PC-3 (cell line): ENCODE results near the gene ITGA8. TPM values are rescaled to one million over a fixed set of nuclear protein-coding genes. Genes with fewer than 3 reads are reported as not detected.

Source experiments
- ATAC-seq: fragments of 200-7000 bp; cut with Tn5 transposase; 2 replicates; pipeline ENCODE4 v1.9.1; 2020; ENCODE audit warnings: mild to moderate bottlenecking, moderate library complexity
- BruUV-seq: library from RNA; stranded (reverse); fragments of 400-500 nt; replicated peaks from 2 replicates; lab custom pipeline; 2021; lab: Mats Ljungman, UMichigan
- CTCF ChIA-PET: fragments of 300-600 bp; sonication (Branson Sonifier 250); formaldehyde crosslinking; loops from one replicate; lab custom pipeline; 2022; ENCODE audit warnings: antibody characterized with exemption; lab: Charles Lee
- POLR2A ChIA-PET: fragments of 300-600 bp; sonication (Branson Sonifier 250); formaldehyde crosslinking; loops from one replicate; lab custom pipeline; 2022; ENCODE audit warnings: antibody characterized with exemption; ENCODE audit not compliant: unreplicated experiment; lab: Charles Lee
- DNase-seq: peaks from one replicate; pipeline ENCODE4 v3.0.0-alpha.2; 2015
- H2AFZ ChIP-seq: fragments of 300-600 bp; sonication (generic); 2 replicates; pipeline ENCODE4 v1.6.0; 2016; ENCODE audit warnings: antibody characterized with exemption, low read length
- H3F3A ChIP-seq: fragments of 300-600 bp; sonication (generic); one replicate; pipeline ENCODE4 v1.6.0; 2017; ENCODE audit warnings: antibody characterized with exemption, low read length, control low read depth, mild to moderate bottlenecking; ENCODE audit not compliant: unreplicated experiment
- H3K27ac ChIP-seq: fragments of 300-600 bp; sonication (generic); 2 replicates; pipeline ENCODE4 v1.5.1; 2016; ENCODE audit warnings: mild to moderate bottlenecking, low read length
- H3K27me3 ChIP-seq: fragments of 300-600 bp; sonication (generic); 2 replicates; pipeline ENCODE4 v1.6.1; 2016; ENCODE audit warnings: low read length, mixed read lengths
- H3K36me3 ChIP-seq: fragments of 300-600 bp; sonication (generic); 2 replicates; pipeline ENCODE4 v1.6.1; 2016; ENCODE audit warnings: low read depth, mixed run types, low read length, mixed read lengths
- H3K4me1 ChIP-seq: fragments of 300-600 bp; sonication (generic); 2 replicates; pipeline ENCODE4 v1.5.1; 2016; ENCODE audit warnings: low read length; ENCODE audit not compliant: insufficient read depth
- H3K4me2 ChIP-seq: fragments of 300-600 bp; sonication (generic); 2 replicates; pipeline ENCODE4 v1.6.0; 2016; ENCODE audit warnings: low read length
- H3K4me3 ChIP-seq: fragments of 300-600 bp; sonication (generic); 2 replicates; pipeline ENCODE4 v1.5.1; 2016; ENCODE audit warnings: mild to moderate bottlenecking, low read length, mixed read lengths
- H3K79me2 ChIP-seq: fragments of 300-600 bp; sonication (generic); 2 replicates; pipeline ENCODE4 v1.6.1; 2017; ENCODE audit warnings: low read length, mixed read lengths
- H3K9ac ChIP-seq: fragments of 300-600 bp; sonication (generic); 2 replicates; pipeline ENCODE4 v1.6.0; 2016; ENCODE audit warnings: mild to moderate bottlenecking, low read length
- H3K9me2 ChIP-seq: fragments of 300-600 bp; sonication (generic); replicated peaks from 2 replicates; pipeline ENCODE4 v1.6.1; 2016; ENCODE audit warnings: mixed run types, low read length, mixed read lengths
- H3K9me3 ChIP-seq: fragments of 300-600 bp; sonication (generic); 2 replicates; pipeline ENCODE4 v1.6.1; 2016; ENCODE audit warnings: low read length, mixed read lengths
- H4K20me1 ChIP-seq: fragments of 300-600 bp; sonication (generic); 2 replicates; pipeline ENCODE4 v1.6.1; 2016; ENCODE audit warnings: low read length, mixed read lengths
- CTCF ChIP-seq: fragments of 300-600 bp; sonication (generic); conservative IDR thresholded peaks from 2 replicates; pipeline ENCODE4 v1.5.1; 2017; ENCODE audit warnings: antibody characterized with exemption, low read depth, mild to moderate bottlenecking, low read length
- EZH2 ChIP-seq: fragments of 300-600 bp; sonication (generic); IDR thresholded peaks from one replicate; pipeline ENCODE4 v1.6.1; 2017; ENCODE audit warnings: antibody characterized with exemption, mild to moderate bottlenecking, low read length; ENCODE audit not compliant: unreplicated experiment
- EZH2phosphoT487 ChIP-seq: fragments of 300-600 bp; sonication (generic); IDR thresholded peaks from 2 replicates; pipeline ENCODE4 v1.6.1; 2018; ENCODE audit warnings: mild to moderate bottlenecking, antibody characterized with exemption, low read length, borderline replicate concordance
- intact Hi-C: fragments of 100-400 bp; cut with micrococcal nuclease; formaldehyde crosslinking; loops from 2 replicates; pipeline ENCODE4 v1.9.0; 2023
- total RNA-seq: library from RNA; depleted of rRNA; stranded (reverse); fragments of >200 nt; gene quantifications from 2 replicates; pipeline ENCODE4 v1.2.3, GENCODE V29; 2014

Gene ITGA8
- total RNA-seq, 1 experiment from 2014 or later, result not detected

- intact Hi-C loops, result loop anchor here (5.0 kb wide), 1 partner anchor 103 kb away; no protein-coding TSS in a partner anchor
- CTCF ChIA-PET, result no interaction called here
- no peak for DNase-seq
Measured at GRCh38 chr10:15719049-15719898, 448 bp downstream of the ITGA8 start.

GRCh38 chr10:15718694-15719048 lies 1.1 kb downstream of the ITGA8 start:
- no peaks in the 10 kb centered on the region for H3F3A ChIP-seq
- no peaks in the 10 kb centered on the region for H3K9me3 ChIP-seq
- H3K9me2 ChIP-seq, result no peaks in the 10 kb centered on the region
- no peak overlapping the region for H3K4me2 ChIP-seq
- ChIA-PET POLR2A (no interaction called here), CTCF (no interaction called here)
- no peak overlapping the region for H2AFZ ChIP-seq
- TF ChIP-seq CTCF (no peak), EZH2phosphoT487 (no peak), EZH2 (no peak)
- H3K27ac ChIP-seq, result no peak overlapping the region
- H3K4me3 ChIP-seq, result no peak overlapping the region
- no peaks in the 10 kb centered on the region for H4K20me1 ChIP-seq
- no TSS peak for BruUV-seq
- peaks cover 24% of the 10 kb centered on the region for H3K27me3 ChIP-seq
- no peaks in the 10 kb centered on the region for H3K36me3 ChIP-seq
- DNase-seq (no peak), ATAC-seq (no peak)
- intact Hi-C loops, result loop anchor here (5.0 kb wide), 1 partner anchor 104 kb away; no protein-coding TSS in a partner anchor
- H3K9ac ChIP-seq, result no peak overlapping the region
- H3K79me2 ChIP-seq, result no peaks in the 10 kb centered on the region
- no peaks in the 10 kb centered on the region for H3K4me1 ChIP-seq

More at GRCh38 chr10:15719049-15719898, 448 bp downstream of the ITGA8 start:
- Histone ChIP-seq H3K27ac (no peak overlapping the region), H3K27me3 (peaks cover 24% of the 10 kb centered on the region), H3K9ac (no peak overlapping the region), H3K36me3 (no peaks in the 10 kb centered on the region), H3K4me2 (no peak overlapping the region), H4K20me1 (no peaks in the 10 kb centered on the region), H3K79me2 (no peaks in the 10 kb centered on the region), H3K9me3 (no peaks in the 10 kb centered on the region), H2AFZ (no peak overlapping the region), H3K4me3 (no peak overlapping the region), H3K4me1 (no peaks in the 10 kb centered on the region), H3K9me2 (no peaks in the 10 kb centered on the region), H3F3A (no peaks in the 10 kb centered on the region)
- no peak for ATAC-seq
- POLR2A ChIA-PET, result no interaction called here
- BruUV-seq, result no TSS peak
- TF ChIP-seq EZH2phosphoT487, result no peak
- TF ChIP-seq EZH2, result no peak
- no peak for TF ChIP-seq CTCF
